GM21423 (cell line): ENCODE results near the gene ZBTB7A.
"Not testable (repeated sequence)": the region's sequence is repeated elsewhere in the genome, so short reads cannot be mapped to it uniquely, and the experiment has no call there.

Experiments
- ATAC-seq: cut with Tn5 transposase; IDR thresholded peaks from one replicate; pipeline ENCODE4 v1.9.1; 2021; ENCODE audit warnings: mild to moderate bottlenecking, moderate library complexity; ENCODE audit not compliant: unreplicated experiment

The ZBTB7A gene

GRCh38 chr19:4018775-4019504 lies 47.8 kb downstream of the ZBTB7A start:
- no peak for ATAC-seq

DNA sequence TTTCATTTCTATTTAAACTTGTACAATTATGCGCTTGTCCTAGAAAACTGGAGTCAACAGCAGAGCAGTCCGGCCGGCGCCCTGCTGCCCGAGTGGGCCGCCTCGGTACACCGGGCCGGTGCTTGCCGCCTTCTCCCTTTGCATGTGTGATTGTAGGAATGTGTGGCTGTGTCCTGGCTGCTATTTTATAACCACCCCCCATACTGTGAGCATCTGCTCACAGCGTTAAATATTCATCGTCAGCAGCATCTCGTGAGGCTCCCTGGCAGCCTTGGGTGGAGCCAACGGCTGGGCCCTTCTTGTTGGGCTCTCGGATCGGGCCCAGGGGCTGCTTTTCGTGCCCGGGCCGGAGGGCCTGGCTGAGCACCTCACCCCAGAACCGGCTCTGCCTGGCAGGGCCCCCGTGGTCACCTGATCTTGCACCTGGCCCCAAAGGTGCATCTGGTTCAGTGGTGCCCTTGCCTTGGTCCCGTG lies 48.5 kb downstream of the ZBTB7A start:
- no peak for ATAC-seq

DNA sequence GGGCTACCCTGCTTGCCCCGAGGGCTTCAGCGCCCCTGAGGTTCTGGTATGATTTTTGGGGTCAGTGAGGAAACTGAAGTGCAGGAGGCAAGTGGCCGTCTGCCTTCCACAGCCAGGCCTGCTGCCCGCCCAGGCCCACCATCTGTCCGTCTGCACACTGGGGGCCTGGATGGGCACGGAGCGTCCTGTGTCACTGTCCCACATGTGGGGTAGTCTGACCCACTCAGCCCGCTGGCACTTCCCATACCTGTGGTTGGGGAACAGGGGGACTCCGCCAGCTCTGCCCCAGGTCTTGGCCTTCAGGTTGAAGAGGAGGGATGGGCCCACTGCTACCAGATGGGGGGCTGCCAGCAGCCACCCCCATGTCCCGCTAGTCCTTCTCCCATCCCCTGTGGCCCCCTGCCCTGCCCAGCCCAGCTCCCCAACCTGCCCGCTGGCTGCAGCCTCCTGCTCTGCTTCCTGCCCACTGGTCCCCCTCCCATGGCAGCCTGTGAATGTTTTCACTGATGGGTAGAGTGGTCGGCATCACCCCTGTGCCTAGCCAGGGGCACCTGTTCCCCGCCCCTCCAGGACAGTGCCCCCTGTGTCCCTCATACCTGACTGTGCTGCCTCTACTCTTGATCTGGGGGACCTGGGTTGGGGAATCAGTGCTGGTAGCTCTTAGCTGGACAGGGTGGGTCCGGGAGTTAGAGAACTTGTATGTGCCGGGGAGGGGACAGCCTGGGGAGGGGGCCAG lies 49.6 kb downstream of the ZBTB7A start:
- ATAC-seq, result no peak

DNA sequence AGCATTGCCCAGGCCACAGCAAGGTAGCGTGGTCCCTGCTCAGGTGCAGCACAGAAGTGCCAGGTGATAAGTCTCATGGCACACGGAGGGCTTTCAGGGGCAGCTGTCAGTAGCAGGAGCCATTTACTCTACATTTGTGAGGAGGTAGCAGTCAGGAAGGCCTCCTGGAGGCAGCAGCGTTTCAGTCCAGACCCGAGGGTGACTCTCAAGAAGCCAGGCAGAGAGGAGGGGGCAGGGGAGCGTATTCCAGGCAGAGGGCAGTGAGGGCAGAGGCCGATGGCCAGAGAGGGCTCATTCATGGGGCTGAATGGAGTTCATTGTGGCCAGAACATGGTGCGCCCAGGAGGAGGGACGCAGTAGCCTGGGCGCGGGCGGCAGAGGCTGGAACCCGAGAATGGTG lies 50.2 kb downstream of the ZBTB7A start:
- no peak for ATAC-seq

DNA sequence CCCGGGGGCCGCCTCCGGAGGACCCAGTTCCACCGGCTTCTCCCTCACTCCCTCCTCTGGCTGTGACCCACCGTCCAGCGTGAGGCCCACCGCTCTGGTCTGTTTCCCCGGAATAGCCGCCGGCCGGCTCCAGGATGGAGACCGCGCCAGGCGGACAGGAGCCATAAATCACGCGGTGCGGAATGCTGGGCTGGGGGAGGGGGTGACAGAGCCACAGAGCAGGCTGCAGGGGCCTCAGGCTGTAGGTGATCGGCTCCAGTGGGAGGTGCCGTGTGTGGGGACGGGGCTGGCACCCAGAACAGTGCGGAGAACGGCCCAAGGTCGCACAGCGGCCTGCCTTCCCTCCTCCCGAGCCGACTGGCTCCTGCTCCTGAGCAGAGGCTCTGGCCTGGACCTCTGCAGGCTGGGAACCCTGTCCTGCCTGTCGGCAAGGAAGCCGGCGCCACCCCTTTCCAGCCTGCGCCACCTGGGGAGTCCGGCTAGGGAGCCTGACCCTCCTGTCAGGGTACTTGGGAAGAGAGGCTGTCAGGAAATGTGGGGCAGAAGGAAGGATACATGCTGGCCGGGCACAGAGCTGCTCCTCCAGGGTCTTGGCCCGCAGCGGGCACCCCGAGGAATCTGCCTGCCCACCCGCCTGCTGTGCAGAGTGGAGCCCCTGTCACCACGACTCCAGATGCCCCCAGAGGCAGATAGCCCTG lies 50.8 kb downstream of the ZBTB7A start:
- ATAC-seq, result no peak

DNA sequence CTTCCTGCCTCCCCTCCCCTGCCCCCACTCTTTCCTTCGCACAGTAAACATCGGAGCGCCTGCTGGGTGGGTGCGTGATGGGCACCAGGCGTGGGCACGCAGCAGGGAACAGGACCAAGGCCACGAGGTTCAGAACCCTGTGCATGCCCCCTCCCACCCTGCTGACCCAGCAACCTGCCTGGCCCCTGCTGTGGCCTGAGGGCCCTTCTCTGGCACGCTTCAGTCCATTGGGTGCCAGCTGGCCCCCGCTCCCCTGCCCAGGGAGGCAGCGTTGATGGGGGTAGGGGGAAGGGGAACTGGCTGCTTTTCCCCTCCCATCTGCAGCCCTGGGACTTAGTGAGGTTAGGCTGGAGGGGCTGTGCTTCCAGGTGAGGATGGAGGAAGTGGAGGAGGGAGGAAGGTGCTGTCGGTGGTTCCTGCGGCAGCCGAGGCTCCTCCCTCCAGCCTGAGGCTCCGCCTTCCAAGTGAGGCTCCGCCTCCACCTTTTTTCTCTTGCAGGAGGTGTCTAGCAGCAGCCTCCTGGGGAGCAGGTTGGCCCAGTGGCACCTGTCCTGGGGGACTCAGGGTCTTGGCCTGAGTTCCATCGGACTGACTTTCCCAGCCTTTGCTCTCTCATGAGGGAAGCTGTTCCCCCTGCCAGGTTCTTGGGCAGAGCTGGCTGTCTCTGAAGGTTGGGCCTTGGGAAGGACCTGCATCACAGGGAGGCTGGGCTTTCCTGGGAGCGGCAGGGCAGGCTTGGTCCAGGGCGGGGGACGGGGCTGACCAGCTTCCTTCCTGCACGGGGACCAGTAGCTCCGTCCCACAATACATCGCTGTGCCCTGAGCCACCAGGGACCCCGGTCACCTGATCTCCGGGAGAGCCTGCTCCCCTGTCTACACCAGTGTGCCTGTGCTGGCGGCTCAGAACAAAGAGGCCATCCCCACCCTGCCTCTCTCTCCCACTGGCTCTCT lies 51.9 kb downstream of the ZBTB7A start:
- ATAC-seq, result no peak

DNA sequence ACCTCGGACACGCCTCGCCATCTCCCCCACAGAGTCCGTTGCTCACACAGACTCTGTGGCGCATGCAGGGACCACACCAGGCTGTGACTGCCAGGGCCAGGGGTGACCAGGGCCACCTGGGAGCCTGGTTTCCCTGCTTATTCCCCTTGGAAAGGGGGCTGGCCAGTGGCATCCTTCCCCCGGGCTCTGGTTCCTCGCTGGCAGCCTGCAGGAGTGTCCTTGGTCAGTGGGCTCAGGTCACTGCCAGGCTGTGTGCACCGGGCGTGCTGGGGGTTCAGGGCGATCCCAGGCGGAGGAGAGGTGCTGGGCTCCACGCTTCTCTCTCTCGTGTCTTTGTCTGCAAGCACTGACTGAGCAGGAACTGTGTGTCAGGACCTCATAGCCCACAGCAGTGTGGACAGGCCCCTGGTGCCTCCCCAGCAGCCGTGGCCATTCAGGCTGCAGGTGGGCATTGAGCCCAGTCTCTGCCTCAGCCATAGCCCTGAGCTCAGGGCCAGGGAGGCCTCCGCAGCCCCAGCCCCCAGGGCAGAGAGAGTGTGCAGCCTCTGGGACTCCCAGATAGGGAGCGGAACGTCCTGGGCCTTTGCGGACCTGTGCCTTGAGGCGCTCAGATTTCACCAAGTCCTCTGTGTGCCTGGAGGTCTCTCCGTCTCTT lies 52.7 kb downstream of the ZBTB7A start:
- no peak for ATAC-seq

GRCh38 chr19:4012975-4013634 lies 53.6 kb downstream of the ZBTB7A start:
- ATAC-seq, result no peak

- ATAC-seq, result no peak
Observed at GRCh38 chr19:4012092-4012974, 54.4 kb downstream of the ZBTB7A start.

DNA sequence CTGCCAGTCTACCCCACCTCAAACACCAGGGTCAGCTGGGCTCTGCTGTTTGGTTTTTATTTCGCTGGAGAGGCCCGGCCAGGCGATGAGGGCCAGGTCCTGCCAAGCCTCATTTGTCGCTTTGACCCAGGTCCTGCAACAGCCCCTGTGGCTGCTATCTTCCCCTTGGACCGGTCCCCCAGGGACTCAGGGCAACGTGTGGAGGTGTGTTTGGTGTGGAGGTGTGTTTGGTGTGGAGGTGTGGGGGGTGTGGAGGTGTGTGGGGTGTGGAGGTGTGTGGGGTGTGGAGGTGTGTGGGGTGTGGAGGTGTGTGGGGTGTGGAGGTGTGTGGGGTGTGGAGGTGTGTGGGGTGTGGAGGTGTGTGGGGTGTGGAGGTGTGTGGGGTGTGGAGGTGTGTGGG lies 55.3 kb downstream of the ZBTB7A start:
- not testable (repeated sequence) for ATAC-seq

DNA sequence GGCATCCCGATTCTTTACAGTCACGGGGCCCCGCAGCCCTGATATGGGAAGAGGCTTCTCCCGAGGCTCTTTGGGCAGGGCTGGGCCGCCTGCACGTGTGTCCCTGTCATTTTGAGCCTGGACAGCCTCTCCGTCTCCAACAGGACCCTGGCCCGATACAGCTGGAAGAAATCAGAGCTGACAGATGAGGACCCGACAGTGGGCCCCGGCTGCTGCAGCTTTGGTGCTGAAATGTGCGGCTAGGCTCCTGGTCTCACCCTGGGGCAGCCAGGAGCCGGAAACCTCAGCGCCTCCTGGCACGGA lies 55.9 kb downstream of the ZBTB7A start:
- ATAC-seq, result no peak

DNA sequence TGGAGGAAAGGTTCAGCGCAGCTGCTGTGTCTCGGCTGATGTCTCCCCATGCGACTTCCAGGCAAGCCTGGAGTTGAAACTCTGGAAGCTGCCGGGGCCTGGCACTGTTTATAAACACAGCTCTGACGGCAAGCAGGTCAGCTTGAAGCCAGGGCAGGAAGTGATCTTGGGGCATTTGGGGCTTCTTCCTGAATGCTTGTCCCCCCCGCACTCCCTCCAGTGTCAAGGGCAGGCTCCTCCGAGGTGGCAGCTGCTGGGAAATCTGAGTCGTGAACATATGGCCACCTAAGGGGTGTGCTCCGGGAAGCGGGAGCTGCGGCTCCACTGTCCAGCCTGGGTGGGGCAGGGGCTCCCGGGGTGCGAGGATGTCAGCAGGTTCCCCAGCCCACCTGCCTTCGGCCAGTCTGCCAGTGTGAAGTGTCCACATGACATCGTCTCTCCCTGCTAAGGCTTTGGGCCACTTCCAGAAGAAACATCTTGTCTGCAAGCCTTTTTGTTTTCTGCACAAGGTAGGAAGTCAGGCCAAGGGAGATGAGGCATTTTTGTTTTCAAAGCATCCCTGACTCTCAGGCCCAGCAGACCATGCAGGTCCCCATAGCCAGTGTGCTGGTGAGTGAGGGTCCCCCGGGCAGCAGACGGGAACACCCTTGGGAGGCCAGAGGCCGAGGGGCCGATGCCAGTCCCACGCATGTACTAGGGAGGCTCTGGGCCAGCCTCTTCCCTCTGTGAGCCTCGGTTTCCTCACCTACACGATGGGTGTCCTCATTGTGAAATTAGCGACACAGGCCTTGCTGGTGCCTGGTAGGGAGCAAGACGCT lies 56.5 kb downstream of the ZBTB7A start:
- ATAC-seq, result no peak

DNA sequence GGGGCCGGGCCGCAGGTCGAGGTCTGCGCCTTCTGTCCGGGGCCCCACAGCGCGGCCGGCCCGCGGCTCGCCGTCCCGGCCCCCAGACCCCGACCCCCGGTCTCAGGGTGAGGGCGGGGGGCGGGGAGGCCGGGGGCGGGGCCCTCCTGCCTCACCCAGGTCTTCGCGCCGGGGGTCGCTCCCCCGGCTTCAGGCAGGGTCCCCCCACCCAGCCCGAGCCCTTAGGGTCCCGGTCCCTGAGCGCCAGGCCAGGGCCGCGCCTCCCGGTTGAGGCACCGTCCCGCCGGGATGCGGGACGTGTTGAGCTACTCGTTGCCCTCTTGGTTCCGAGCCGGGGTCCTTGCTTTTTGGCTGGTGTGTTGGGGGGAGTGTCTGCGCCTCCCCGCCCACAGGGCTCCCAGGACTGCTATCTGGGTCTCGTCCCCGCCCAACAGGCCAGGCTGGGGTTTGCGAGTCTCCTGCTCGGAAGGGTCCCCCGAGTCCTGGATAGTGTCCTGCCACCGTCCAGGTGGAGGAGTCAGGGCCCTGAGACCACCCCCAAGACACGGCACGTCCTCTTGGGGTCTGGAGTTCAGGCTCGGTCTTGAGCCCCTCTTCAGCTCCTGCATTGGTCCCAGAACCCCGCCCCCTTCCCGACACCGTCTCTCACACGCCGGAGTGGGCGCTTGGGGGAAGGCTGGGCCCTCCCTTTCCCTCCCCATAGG lies 58.7 kb downstream of the ZBTB7A start:
- ATAC-seq, result peak; percentile 8

- peak; percentile 83 for ATAC-seq
Observed at GRCh38 chr19:4007021-4007835, 59.5 kb downstream of the ZBTB7A start, which contains the start of gene PIAS4. PIAS4 (plus strand) TSS chr19:4007736; CDS start chr19:4007761, 25 bp downstream.

GRCh38 chr19:4005436-4005835 lies 61.3 kb downstream of the ZBTB7A start:
- not testable (repeated sequence) for ATAC-seq

GRCh38 chr19:4000798-4001197 lies 65.9 kb downstream of the ZBTB7A start:
- ATAC-seq, result not testable (repeated sequence)
